Left ventricle myocardium superior (tissue), 1 donor: ENCODE results near the gene LCT. TPM values are rescaled to one million over a fixed set of nuclear protein-coding genes. Genes with fewer than 3 reads are reported as not detected.
A peak's percentile ranks its signal among the peaks of the same experiment; 100 is the strongest.
"Not testable (repeated sequence)": the region's sequence is repeated elsewhere in the genome, so short reads cannot be mapped to it uniquely, and the experiment has no call there.

Source experiments
- ATAC-seq: fragments of 200-7000 bp; cut with Tn5 transposase; one replicate; pipeline ENCODE4 v1.9.1; 2020; ENCODE audit warnings: mild to moderate bottlenecking, moderate library complexity
- DNase-seq: peaks from one replicate; pipeline ENCODE4 v3.0.0-alpha.2; 2020
- intact Hi-C: fragments of 100-400 bp; cut with micrococcal nuclease; formaldehyde crosslinking; loops from one replicate; pipeline ENCODE4 v1.11.0; 2022
- long read RNA-seq: library from polyadenylated mRNA; unstranded; transcript quantifications from one replicate; pipeline ENCODE4 v2.0.0, GENCODE V29; 2021
- total RNA-seq: library from RNA; stranded (reverse); fragmentation: NEBNext Ultra II Directional; extraction: Animal tissue kit (Norgen Biotek cat#: 25700); gene quantifications from one replicate; pipeline ENCODE4 v1.2.1, GENCODE V29; 2021
- donor health status: DM: no; HTN: yes; CAD: no; lungs with severe emphysema.

LCT gene
- not detected for total RNA-seq
- long read RNA-seq, result 0 reads

DNA sequence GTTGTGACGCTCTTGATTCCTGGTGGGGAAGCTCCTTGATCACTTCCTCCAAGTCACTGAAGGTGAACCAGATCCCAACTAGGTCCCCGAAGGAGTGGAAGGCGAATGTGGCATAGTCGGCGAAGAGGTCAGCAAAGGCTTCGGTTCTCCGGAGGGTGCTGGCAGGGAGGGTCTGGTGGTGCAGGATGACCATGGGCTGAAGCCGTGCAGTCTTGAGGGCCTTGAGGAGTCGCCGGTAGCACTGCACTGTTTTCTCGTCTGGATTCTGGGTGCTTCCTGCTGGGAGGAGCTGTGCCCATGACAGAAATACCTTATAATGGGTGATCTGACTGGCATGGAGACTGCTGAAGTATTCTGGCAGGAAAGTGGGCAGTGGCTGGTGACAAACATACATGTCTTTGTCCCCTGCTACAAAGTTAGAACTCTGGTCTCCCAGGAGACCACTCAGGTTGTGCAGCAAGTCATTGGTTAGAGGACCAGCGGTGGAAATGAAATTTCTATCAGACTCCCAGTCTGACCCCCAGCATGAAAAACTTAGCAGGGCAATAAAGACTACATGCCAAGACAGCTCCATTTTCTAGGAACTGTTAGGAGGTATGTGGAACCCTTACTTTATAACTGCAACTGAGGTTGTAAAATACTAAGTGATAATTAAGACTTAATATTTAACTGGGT lies at the start of gene LCT:
Gene LCT (minus strand): TSS at position 589 of the 675 bp plus-strand sequence. CDS start 15 bp downstream, at position 574.
- ATAC-seq (no peak), DNase-seq (no peak)
- intact Hi-C loops, result no loop called here

DNA sequence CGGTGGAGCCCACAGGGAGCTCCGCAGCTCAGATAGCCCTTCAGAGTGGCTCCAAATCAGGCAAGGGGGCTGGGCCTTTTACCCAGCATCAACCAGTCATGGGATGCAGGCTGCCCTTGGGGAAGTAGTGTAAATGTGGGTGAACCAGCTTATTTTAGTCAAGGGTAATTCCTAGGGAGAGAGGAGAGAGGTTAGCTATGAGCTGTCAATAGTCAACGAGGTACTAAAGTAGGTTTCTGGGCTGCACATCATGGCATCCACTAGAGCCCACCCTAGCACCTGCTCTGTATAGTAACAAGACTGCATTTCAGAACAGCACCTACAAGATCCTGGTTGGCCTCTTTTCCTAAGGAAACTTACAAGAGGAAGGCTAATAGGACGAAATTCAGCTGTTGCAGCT lies 48.7 kb upstream of the LCT start:
- no peak for DNase-seq
- intact Hi-C loops, result no loop called here
- no peak for ATAC-seq

DNA sequence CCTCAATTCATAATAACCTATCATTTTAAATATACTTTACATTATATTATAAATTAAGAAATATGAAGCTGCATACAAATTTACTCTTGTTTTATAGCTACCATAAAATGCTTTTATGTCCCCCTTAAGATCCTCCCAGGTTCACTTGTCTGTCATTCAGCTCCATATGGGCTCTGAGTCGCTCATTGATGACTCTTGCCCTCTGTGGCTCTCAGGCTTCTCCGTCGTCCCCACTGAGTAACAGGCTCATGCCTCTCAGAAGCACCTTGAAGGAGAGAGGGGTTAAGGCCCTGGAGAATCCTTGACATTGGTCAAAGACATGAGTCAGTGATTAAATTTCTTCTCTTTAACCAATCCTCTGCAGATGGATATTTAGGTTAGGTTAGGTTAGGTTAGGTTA lies 45.4 kb upstream of the LCT start:
- no peak for DNase-seq
- intact Hi-C loops, result no loop called here
- no peak for ATAC-seq

DNA sequence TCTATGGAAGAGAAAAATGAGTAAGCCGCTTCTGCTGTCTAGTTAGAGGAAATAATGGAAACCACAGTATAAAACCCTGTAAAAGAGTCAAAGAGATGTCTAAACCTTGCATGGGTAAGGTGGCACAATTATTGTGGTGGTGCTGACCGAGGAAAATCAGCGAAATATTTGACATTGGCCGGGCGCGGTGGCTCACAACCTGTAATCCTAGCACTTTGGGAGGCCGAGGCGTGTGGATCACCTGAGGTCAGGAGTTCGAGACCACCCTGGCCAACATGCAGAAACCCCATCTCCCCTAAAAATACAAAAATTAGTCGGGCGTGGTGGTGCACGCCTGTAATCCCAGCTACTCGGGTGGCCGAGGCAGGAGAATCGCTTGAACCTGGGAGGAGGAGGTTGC lies 39.8 kb upstream of the LCT start:
- DNase-seq, intact Hi-C loops, ATAC-seq: not testable (repeated sequence)

- ATAC-seq (peak; percentile 100), DNase-seq (peak; percentile 97)
- intact Hi-C loops, result no loop called here
These were observed 39.2 kb upstream of the LCT start, which contains the start of gene MCM6 for GRCh38 chr2:135876066-135876711. TSS of gene MCM6 (minus strand) at chr2:135876443. CDS start at chr2:135876365, 78 bp downstream.

GRCh38 chr2:135875491-135876065 lies 38.6 kb upstream of the LCT start:
- peak; percentile 55 for DNase-seq
- ATAC-seq, result peak; percentile 66
- intact Hi-C loops, result no loop called here

DNA sequence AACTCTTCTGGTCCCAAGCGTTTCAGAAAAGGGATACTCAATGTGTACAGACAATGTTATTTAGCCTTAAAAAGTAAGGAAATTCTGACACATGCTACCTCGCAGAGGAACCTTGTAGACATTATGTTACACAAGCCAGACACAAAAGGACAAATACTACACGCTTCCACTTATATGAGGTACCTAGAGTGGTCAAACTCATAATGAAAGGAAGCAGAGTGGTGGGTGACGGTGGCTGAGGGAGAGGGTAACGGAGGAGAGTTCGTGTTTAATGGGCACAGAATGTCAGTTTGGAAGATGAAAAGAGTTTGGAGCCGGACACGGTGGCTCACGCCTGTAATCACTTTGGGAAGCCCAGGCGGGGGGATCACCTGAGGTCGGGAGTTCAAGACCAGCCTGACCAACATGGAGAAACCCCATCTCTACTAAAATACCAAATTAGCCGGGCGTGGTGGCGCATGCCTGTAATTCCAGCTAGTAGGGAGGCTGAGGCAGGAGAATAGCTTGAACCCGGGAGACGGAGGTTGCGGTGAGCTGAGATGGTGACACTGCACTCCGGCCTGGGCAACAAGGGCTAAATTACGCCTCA lies 37.9 kb upstream of the LCT start:
- no peak for ATAC-seq
- intact Hi-C loops, result no loop called here
- no peak for DNase-seq

- DNase-seq (no peak), ATAC-seq (no peak)
- intact Hi-C loops, result no loop called here
These were observed 33.6 kb upstream of the LCT start for GRCh38 chr2:135870571-135870970.

DNA sequence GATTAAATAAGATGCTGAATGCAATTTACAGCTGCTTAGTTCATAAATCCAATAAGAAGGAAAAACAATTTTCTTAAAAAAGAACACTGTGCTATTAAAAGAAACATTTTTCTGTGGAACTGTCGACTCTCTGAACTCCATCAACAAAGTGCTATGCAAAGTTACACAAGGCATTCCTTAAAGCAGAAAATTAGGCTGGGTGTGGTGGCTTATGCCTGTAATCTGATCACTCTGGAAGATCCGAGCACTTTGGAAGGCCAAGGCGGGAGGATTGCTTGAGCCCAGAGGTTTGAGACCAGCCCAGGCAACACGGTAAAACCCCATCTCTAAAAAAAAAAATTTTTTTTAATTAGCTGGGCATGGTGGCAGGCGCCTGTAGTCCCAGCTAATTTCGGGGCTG lies 26.2 kb upstream of the LCT start:
- ATAC-seq (no peak), DNase-seq (no peak)
- intact Hi-C loops, result no loop called here

DNA sequence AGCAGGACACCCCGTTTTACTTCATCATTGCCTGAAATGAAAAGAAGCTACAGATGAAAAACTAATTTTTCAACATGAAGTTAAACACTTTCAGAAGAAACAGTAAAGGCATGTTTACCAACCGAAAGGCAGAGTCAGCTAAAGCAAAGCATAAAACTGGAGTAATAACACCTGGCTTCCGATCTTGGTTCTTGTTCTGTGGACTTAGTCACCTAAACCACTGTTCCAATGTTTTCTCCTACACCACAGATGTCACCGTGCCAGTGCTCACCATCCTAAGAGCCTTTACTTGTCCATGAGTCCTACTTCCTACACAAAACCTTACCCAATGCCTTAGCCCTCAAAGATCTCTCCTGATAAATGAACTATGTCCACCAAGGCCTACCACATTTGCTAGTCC lies 25.7 kb upstream of the LCT start:
- intact Hi-C loops, result no loop called here
- no peak for ATAC-seq
- DNase-seq, result no peak

DNA sequence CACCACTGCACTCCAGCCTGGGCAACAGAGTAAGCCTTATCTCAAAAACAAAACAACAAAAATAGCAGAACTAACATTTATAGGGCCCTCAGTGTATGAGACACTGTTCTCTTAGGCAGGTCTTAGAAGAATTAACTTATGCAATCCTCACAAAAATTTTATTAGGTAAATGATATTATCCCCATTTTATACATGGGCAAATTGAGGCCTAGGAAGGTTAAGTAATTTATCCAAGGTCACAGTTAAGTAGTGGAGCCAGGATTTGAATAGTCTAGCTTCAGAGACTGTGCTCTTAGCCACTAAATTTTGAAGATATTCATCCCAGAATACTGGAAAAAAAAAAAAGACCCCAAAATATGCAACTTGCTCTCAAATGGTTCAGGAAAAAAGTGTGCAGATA lies 16.4 kb upstream of the LCT start:
- intact Hi-C loops, result no loop called here
- DNase-seq, result no peak
- no peak for ATAC-seq

- no peak for DNase-seq
- no peak for ATAC-seq
- intact Hi-C loops, result no loop called here
These were observed 14.9 kb upstream of the LCT start for GRCh38 chr2:135851858-135852257.

DNA sequence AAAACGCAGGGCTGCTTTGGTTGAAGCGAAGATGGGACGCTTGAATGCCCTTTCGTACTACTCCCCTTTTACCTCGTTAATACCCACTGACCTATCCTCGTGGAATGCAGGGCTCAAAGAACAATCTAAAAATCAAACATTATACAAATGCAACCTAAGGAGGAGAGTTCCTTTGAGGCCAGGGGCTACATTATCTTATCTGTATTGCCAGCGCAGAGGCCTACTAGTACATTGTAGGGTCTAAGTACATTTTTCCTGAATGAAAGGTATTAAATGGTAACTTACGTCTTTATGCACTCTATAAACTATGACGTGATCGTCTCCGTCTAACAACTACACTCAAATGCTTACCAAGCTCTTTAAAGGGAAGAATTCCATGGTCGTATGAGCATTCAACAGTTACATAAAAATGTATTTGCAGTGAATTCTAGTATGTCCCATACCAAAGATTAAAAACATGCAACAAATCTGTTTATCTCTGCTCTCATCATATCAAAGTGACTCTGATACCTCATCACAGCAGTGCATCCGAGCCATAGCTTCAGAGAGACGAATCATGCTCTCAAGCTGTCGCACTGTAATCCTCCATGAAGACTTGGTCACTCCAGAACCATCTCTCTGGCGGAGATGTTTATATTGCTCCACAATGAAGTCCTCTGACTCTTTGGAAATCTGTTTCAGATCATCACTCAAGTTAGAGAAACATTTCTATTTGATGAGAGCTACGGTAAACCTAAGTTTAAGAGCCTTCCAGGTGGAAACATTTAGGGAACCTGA lies 14.1 kb upstream of the LCT start:
- no peak for DNase-seq
- intact Hi-C loops, result no loop called here

DNA sequence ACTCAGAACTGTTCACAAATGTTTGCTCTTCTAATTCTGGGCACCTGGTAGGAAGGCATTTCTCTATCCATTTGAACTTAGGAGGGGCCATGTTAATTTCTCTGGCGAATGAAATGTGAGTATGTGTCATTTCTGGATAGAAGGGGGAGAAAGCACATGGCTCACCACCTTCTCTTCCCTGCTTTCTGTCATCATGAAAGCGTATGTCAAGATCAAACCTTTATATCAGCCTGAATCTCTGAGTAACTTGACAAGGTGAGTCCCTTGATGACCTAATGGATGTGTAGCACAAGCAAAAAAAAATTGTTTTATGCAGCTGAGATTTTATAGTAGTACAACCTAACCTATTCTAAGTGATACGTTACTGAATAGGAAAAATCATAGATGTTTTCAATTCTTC lies 12.1 kb upstream of the LCT start:
- intact Hi-C loops, result no loop called here
- no peak for ATAC-seq
- no peak for DNase-seq

More for the DNA sequence above, 14.1 kb upstream of the LCT start:
- no peak for ATAC-seq

DNA sequence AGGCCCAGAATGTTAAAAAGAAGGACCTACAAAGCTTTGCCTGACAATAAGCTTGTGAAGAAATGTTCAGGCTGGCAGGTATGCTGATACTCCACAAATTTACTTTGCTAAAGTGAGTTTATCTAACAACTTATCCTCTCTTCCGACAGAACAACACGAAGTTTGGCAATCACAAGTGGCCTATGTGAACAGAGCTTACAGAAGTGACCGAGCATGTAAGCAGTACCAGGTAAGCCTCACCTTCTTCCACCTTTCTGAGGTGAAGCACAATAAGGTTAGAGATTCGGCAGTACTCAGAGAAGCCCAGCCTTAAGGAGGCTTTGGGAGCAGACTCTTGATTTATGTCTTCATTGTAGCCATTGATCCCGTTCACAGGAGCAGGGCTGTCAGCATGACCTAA lies 9.0 kb upstream of the LCT start:
- intact Hi-C loops, result no loop called here
- no peak for ATAC-seq
- no peak for DNase-seq

DNA sequence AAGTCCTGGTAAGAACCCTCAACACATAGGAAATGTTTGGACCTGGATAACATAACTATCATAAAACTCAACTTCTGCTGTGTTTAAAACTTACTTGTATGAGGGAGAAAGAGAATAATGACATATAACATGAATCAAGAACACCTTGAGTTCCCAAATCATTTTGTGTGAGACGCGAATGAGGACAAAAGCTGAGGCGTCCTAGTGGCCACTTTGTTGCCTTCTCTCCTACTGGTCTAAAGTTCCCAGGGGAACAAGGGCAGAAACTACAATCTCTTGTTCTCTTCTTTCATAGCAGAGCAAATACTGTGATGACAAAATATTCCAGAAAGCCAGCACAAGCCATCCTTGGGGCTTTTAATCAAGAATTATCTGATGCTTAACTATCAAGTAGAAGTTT lies 8.3 kb upstream of the LCT start:
- DNase-seq (no peak), ATAC-seq (no peak)
- intact Hi-C loops, result no loop called here

- intact Hi-C loops, result no loop called here
- no peak for DNase-seq
These were observed 7.4 kb upstream of the LCT start for GRCh38 chr2:135844301-135844895.

DNA sequence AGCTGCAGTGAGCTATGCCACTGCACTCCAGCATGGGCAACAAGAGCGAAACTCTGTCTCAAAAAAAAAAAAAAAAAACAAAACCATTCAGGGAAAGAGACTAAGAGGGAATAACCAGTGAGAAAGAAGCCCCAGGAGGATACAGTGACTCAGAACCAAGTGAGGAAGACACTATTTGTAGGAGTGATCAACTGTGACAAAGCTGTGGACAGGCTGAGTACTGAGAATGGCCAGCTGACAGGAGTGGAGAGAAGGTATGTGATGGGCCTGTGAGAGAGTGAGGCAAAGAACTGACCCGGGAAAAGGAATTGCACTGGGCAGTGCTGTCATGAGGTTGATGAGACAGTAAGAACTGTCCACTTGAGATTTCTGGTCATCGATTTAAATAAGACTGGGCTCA lies 6.7 kb upstream of the LCT start:
- intact Hi-C loops, result no loop called here
- no peak for DNase-seq
- no peak for ATAC-seq

More at GRCh38 chr2:135844301-135844895, 7.4 kb upstream of the LCT start:
- no peak for ATAC-seq

GRCh38 chr2:135840601-135841000 lies 3.6 kb upstream of the LCT start:
- peak; percentile 43 for ATAC-seq

More at GRCh38 chr2:135840601-135841000, 3.6 kb upstream of the LCT start:
- intact Hi-C loops, result no loop called here
- DNase-seq, result no peak
